ENCODE measurements around the gene CAMK1G.

Gene CAMK1G

DNA sequence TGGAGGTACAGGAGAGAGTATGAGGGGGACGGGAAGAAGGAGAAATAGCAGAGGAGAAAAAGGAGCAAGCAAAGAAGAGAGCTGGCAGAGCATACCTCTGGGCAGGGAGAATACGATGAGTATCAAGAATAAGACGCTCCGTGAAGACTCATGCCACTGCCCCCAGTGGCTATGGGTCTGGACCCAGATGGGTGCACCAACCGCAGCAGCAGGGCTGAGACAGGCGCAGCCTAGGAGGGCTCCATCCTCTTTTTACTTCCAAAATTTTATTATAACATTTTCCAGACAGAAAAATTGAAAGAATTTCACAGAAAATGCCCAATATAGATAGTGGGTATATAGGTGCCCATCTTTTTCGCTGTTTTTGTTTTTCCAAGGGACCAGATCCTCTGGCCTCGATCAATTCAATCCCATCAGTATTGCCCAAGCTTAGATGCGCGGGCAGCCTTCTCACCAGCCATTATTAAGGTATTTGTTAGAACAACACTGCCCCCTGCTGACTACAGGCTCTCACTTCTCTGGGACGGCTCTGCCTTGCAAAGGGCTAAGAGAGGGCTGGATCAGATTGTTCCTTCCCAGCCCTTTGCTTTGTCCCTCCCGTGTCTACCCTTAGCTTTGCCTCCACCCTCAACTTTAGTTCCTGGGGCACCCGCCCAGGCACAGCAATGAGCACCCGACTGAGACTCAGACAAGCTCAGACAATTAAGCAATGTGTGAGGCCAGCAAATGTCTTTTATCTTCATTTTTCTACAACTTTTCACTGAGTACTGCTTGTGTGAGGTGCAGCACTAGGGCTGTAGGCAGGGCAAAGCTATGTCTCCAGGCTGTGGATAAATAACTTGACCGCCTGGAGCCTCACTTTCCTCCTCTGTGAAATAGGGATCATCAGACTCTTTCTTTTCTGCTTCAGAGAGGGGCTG, 17.5 kb upstream of the CAMK1G start:
- peak; percentile 50 for DNase-seq (ENCODE audit: low read depth)

- no peak for DNase-seq (ENCODE audit: low read depth)
Observed at GRCh38 chr1:209567698-209568175, 15.8 kb upstream of the CAMK1G start.

DNA sequence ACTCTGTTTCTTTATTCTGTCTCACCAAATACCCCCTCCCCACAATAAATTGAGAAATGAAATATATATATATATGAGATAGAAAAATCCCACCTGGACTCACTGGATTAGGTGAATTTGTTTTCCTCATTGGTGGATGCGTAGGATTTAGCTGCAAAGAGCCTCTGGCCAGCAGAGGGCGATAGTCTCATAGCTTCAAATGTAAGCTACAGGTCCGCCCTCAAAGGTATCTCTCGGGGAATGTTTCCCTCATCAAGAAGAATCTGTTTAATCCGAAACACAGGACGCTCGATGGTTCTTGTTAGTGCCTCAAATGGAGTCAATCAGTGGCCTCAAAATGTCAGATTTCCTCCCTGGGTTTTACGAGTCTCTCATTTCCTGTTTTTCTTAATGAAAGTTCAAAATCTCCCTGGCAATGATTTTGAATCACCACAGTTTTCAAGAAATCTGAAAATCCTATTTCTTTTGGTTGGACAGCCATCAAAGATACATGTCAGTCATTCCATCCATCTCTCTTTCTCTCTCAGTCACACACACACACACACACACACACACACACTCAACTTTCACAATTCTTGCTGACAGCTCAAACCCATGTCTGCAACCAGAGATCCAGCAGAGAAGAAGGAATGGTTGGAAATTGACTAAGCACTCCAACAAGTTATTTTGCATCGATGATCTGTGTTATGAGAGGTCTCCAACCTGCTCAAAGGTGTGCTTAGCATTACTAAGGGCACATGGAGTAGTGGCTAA, 13.9 kb upstream of the CAMK1G start:
- DNase-seq (ENCODE audit: low read depth) = peak; percentile 61

GRCh38 chr1:209570743-209571142, 12.8 kb upstream of the CAMK1G start:
- no peak for DNase-seq (ENCODE audit: low read depth)

GRCh38 chr1:209576392-209577197, 6.9 kb upstream of the CAMK1G start:
- peak; percentile 33 for DNase-seq (ENCODE audit: low read depth)

DNA sequence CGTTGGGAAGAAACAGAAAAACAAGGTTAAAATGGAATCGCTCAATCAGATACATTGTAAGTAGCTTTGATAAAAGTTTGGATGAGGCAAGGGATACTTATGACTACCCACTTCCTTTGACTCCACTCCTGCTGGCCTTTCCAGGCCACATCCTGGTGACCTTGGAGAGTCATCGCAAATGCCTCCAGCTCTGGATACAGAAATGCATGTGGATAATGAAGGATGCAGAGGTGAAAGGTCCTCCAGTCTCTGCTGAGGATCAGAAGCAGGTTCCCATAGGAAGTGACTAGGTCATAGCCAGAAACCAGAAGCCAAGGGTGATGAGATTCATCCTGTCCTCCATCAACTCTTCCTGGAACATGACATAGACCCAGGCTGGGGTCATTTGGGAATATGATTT, 6.2 kb upstream of the CAMK1G start:
- no peak for DNase-seq (ENCODE audit: low read depth)

GRCh38 chr1:209580577-209580976, 2.9 kb upstream of the CAMK1G start:
- DNase-seq (ENCODE audit: low read depth) = no peak

DNA sequence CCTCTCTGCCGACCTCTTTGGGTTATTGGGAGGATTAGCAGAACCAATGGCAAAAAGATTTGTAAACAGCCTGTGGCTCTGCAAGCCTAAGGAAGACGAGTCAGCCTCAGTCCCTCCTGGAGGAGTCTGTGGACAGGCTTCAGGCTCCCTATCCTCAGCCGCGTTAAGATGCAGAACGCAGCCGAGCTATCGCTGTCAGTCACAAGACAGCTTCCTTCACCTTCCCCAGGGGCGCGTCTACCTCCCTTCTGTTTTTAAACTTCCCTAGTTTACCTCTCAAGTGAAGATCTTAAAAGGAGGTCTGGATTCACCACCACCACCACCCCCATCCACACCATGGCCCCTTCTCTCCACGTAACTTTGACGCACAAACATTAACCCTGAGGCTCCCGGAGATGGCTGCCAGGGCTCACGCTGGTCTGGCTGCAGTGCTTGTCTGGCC, 738 bp downstream of the CAMK1G start:
- DNase-seq (ENCODE audit: low read depth) = no peak

DNA sequence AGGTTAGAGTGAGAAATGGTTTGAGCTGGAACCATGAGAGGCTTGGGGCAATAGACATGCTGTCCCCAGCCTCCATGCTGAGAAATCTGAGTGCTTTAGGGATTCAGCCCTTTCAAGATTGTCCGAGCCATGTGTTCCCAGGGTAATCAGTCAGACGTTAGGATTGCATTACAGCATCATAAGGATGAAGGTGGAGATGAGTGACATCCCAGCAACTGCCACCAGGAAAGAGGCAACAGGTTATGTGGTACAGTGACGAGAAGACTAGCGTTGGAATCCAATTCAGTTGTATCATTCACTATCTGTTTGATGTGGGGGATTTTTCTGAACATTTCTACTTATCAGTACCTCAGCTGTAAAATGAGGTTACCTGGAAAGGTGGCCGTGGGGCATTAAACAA, 1.7 kb downstream of the CAMK1G start:
- no peak for DNase-seq (ENCODE audit: low read depth)

GRCh38 chr1:209585672-209586071, 2.2 kb downstream of the CAMK1G start:
- no peak for DNase-seq (ENCODE audit: low read depth)

DNA sequence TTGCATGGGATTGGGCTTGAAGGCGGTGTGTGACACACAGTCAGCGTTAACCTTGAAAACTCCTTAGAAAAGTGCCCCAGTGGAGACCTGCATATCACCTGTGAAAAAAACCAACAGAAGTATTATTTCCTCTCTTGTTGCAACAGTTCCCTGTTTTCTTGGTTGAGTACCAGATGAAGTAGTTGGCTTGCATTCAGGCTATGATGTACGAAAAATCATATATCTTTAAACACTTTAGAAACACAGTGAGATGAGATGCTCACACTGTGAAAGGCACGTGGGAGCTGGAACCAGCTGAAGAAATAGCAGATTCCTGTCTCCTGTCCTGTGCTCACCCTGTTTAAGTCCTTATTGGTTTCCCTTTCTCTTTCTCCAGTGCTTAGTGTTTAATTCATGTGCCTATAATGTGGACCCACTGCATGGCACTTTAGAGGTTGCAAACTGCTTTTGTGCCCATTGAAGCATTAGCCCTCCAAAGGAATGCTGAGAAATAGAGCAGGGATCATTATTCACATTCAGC, 2.8 kb downstream of the CAMK1G start:
- DNase-seq (ENCODE audit: low read depth) = no peak

- DNase-seq (ENCODE audit: low read depth) = no peak
Observed at GRCh38 chr1:209587789-209588188, 4.3 kb downstream of the CAMK1G start.

DNA sequence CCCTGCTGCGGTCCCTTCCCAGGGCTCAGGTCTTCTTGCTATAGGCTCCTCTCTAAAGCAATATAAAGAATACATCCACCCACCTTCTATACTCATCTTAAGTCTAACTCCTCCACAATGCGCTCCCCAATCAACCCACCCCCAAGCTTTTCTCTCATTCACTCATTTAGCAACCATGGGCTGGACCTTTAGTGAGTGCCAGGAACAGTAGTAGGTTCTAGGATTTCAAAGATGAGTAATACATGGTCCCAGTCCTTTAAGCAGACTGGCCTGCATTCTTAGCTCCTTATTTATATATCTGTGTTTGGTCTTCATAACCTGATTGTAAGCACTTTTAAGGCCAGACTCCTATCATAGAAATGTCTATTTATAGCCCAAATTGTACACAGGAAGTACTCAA, 5.9 kb downstream of the CAMK1G start:
- no peak for DNase-seq (ENCODE audit: low read depth)

- DNase-seq (ENCODE audit: low read depth) = no peak
Observed at GRCh38 chr1:209589863-209590262, 6.3 kb downstream of the CAMK1G start.

DNA sequence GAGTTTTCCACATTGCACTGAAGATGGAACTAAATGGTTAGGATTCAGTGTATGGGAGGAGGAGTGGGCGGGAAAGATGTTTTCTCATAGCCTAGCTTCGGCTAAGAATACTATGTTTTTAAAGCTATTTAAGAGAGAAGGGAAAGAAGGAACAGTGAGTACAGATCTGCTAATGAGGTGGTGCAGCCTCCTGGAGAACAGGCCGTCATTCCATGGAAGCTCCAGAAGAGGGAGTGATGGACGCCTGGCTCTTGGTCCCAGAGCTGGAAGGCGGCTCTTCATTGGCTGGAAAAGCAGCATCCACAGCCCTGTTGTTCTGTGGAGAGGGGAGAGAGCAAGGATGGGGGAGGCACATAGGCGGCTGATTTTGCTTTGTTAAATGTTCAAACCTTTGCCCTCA, 6.9 kb downstream of the CAMK1G start:
- DNase-seq (ENCODE audit: low read depth) = no peak

DNA sequence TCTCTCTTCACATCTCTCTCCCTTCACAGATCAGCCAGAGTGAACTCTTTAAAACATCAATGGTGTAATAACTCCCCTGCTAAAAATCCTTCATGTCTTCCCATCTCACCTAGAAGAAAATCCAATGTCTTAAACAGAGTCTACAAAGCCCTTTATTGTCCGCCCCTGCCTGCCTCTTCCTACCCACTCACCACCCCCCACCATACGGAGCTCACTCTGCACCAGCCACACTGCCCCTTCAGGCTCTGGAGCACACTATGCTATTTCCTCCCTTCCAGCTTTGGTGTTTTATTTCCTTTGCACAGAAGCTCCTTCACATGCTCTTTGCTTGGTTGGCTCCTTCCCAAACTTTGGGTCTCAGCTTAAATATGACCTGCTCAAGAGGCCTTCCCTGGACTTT, 10.2 kb downstream of the CAMK1G start:
- DNase-seq (ENCODE audit: low read depth) = no peak

DNA sequence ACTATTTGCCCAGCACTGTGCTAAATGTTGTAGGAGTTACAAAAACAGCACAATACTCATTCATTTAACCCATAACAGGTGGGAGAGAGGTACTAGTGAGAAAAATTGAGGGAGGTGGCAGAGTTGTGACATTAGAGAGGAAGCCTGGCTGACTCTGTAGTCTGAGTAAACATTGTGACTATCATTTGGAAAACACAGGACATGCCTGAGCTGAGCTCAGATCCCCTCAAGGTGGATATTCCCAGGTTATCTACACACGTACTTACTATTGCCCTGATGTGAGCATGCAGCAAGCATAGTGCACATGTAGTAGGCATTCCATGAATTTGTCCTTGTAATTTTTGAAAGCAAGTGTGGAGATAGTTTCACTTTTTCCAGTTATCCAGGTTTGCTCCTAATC, 10.9 kb downstream of the CAMK1G start:
- no peak for DNase-seq (ENCODE audit: low read depth)

DNA sequence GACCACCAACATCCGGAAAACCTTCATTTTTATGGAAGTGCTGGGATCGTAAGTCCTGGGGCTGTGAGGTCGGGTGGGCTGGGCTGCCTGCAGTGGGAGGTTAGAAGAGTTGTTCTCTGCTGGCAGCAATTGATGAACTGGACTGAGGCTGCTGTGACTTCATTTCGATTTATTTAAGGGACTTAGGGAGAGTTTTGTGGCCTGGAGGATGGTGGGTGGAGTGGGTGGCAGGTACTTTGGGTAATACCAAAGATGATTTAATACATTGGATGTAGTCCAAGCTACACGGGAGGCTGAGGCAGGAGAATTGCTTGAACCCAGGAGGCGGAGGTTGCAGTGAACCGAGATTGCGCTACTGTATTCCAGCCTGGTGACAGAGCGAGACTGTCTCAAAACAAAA, 11.5 kb downstream of the CAMK1G start:
- DNase-seq (ENCODE audit: low read depth) = no peak

DNA sequence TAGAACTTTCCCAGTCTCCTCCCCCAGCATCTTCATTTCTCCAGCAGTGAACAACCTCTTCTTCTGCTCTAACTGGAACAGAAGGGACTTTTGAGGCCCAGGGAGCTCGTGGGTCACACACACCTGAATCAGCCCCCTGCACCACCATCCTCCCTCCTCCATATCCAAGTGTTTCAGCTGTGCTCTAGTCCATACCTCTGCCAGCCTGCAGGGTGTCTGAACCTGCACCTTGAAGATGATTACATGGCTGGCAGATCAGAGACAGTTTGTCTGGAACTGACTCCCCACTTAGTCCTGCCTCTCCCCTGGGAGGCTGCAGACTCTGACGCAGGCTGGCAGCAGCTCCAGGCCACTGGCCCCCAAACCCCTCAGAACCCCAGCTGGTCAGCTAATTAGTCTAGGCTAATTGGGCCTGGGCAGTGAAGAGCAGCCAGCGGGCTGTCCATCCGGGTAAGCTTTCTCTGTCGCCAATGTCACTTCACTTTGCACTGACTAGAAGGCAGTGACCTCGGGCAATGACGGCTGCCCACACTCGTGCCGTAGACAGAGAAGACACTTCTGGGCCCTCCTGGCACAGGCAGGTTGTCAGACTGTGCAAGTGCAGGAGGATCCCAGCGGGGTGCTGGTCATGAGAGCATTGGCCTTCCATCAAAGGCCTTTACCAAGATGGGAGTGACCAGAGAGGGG, 12.2 kb downstream of the CAMK1G start:
- DNase-seq (ENCODE audit: low read depth) = no peak

DNA sequence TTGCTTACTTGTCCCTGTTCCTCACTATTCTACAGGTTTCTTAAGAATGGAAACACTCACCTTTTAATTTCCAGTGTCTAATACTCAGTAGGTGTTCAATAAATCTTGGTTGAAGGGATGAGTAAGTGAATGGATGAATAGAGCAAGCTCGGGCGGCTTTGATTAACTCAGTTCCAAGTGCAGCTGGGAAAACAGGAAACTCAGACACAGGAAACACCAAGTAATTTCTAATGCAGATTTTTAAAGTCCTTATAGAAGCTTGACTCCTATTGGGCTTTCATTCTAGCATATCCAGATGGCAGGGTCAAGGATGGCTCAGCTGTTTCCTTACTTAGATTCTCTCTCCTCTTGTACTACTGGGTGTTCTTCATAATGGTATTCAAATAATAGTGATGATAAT, 14.0 kb downstream of the CAMK1G start:
- DNase-seq (ENCODE audit: low read depth) = no peak

- DNase-seq (ENCODE audit: low read depth) = no peak
Observed at GRCh38 chr1:209598227-209598626, 14.7 kb downstream of the CAMK1G start.
